ENCODE measurements around the gene SELENOP. TPM values are rescaled to one million over a fixed set of nuclear protein-coding genes. Genes with fewer than 3 reads are reported as not detected.
"Not testable (repeated sequence)": the region's sequence is repeated elsewhere in the genome, so short reads cannot be mapped to it uniquely, and the experiment has no call there.

SELENOP gene
- 0.89 TPM for polyA plus RNA-seq (2013, experiment 1 of 2; ENCODE audit: insufficient read length)
- polyA plus RNA-seq (2013, experiment 2 of 2; ENCODE audit: insufficient read length), result 6.0 TPM

GRCh38 chr5:42811591-42812446 lies at the start of gene SELENOP:
Gene SELENOP (minus strand): TSS chr5:42811892. CDS start chr5:42808353, 3,539 bp downstream.
- DNase-seq, result no peak

DNA sequence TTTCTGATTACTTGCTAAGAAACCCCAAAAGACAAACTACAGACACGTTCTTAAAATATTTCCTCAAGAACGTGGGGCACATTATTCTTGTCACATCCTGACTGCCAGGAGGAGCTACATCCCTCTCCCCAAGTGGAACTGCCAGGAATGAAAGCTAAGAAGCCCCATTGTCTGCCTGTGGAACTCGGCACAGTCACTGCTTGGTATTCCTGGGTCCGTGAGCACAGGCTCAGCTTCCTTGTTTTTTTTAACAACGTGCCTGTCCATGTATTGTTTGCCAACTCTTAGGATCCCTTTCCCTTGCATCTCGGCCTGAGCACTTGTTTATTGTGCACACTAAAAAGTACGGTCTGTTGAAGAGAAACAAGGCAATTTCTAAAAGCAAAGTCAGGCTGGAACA lies 47.0 kb upstream of the SELENOP start:
- no peak for DNase-seq

GRCh38 chr5:42858031-42858643 lies 46.4 kb upstream of the SELENOP start:
- DNase-seq, result no peak

GRCh38 chr5:42855811-42856210 lies 44.1 kb upstream of the SELENOP start:
- no peak for DNase-seq

DNA sequence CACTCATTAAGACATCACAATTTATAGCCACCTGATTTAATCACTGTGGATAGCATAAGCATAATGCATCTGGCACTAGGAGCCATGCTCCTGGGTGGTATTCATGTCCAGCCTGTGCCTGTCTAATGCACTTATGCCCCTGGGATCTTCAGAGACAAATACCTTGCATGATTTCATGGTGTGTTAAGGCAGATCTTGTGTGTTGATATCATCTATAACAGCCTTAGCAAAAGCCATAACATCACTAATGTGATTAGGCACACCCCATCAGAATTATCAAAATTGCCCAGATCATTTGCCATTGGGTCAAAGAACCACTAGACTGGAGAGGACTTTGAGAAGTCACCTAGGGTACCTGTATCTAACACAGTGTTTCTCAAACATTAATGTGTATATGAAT lies 43.7 kb upstream of the SELENOP start:
- DNase-seq, result no peak

DNA sequence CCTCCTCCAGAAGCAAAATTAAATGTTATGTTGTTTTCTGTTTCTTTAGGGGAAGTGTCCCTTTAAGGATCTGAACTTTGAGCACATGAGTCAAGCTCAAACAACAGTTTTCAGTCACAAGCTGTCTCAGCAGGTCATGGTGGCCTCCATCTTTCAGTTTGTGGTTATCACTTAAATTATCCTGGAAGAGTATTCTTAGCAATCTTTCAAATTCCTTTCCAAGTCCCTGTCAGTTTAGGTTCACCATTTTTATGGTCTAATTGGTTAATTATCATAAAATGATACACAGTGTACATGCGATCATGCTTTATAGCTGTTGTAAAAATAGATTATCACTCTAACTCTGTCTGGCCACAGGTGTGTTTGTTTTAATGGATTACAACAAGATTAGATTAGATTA lies 43.1 kb upstream of the SELENOP start:
- no peak for DNase-seq

DNA sequence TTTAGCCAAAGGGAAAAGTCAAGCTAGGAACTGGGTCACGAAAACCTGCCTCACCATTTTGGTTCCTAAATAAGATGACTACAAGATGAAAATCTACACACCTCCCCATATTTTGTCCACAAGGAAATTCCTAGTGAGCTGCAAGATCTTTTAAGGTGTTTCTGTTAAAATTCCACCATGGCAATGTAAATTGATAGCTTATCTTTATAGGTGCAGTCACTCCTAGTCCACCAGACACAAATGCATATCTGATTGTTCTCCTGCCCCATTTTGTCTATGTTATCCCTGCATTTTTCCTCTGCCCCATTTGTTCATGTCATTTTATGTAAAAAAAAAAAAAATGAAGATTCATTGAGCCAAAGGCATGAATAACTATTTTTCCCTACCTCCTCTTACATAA lies 41.1 kb upstream of the SELENOP start:
- no peak for DNase-seq

DNA sequence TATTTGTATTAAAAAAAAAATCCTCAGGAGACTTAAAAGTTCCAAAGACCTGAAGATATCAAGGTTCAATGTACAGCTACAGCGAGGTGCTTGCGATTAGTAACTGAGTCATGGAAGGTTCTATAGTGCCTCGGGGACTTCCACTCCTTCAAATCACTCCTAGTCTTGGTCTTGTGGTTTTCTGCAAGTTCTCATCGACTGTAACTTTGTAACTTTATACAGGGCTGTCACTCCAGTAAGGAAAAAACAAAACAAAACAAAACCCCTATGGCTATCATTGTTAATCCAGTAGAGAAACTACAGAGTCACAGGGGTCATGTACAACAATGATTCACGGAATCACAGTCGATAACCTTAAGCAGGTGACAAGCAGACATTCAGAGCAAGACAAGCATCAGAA lies 39.8 kb upstream of the SELENOP start:
- no peak for DNase-seq

DNA sequence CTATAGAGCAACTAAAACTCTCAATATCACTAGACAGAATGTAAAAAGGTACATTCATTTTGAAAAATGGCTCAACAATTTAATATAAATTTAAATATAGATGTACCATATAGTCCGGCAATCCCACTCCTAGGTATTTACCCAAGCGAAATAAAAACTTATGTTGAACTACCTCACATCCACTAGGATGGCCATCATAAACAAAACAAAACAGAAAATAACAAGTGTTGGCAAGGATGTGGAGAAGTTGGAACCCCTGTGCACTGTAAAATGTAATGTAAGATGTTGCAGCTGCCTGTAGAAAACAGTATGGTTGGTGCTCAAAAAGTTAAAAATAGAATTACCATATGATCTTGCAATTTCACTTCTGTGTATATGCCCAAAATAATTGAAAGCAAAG lies 36.9 kb upstream of the SELENOP start:
- DNase-seq, result no peak

GRCh38 chr5:42844408-42844807 lies 32.7 kb upstream of the SELENOP start:
- not testable (repeated sequence) for DNase-seq

GRCh38 chr5:42843675-42844292 lies 32.1 kb upstream of the SELENOP start:
- DNase-seq, result no peak

DNA sequence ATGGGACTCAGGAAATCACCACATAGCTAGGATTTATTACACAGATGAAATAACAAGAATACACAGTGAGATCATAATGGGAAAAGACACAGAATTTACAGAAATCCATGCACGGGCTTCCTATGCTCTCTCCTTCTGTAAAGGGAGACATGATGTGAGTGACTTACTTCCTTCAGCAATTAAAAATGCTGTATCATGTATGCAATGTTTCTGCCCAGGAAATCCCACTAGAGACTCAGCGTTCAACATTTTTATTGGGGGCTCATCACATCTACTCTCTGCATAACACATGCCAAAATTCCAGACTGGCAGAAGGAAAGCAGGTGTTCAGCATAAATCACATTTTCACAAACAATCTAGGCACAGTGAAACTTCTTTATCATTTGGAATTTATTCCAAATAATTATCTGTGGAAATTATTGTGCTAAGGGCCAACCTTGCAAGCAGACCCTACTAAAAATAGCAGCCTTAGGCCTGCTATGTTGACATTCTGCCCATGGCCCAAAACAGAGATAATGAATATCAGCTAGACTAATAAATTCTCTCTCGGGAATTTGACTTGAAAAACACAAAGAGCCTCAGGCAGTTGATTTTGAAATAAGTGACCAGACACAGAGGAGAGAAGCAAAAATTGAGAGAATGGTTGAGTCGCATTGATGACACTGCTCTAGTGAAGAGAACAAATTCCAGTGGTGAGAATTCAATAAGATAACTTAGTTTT lies 31.4 kb upstream of the SELENOP start:
- DNase-seq, result peak; percentile 19

- DNase-seq, result no peak
These were observed 29.3 kb upstream of the SELENOP start for GRCh38 chr5:42840842-42841567.

DNA sequence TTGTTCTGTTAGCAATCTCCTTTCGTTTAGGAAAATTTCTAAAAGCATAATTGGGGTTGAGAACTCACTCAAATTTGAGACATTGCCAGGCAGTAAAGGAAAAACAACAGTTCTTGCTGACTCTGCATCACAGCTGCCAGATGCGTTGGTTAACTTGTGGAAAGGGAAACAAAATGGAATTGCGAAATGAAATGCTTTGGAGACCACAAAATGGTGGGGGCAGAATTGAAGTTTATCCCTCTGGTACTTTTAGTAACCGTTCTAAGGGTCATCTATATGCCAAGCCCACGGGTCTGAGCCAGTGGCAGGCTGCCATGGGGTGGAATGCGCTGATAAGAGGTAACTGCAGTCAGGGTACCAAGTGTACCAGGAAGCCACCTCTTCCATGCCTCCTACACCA lies 28.6 kb upstream of the SELENOP start:
- DNase-seq, result peak; percentile 86

GRCh38 chr5:42839196-42839595 lies 27.5 kb upstream of the SELENOP start:
- no peak for DNase-seq

DNA sequence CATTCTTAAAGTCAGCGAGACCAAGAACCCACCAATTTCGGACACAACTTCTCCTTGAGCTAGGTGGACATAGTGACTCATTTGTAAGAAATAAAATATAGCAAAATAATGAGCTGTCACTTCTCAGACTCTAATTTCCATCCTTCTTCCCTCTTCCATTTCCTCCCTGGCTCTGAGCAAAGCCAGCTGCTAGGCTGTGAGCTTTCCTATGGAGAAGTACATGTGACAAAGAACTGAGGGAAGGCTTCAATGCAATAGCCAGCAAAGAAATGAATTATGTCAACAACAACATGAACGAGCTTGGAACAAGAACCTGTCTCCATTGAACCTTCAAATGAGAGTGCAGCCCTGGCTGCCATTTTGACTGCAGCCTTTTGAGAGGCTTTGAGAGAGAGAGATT lies 25.9 kb upstream of the SELENOP start:
- DNase-seq, result no peak

- no peak for DNase-seq
These were observed 24.5 kb upstream of the SELENOP start for GRCh38 chr5:42836070-42836769.

- no peak for DNase-seq
These were observed 20.4 kb upstream of the SELENOP start for GRCh38 chr5:42832060-42832459.

- DNase-seq, result no peak
These were observed 19.2 kb upstream of the SELENOP start for GRCh38 chr5:42830924-42831323.

GRCh38 chr5:42828671-42829070 lies 17.0 kb upstream of the SELENOP start:
- peak; percentile 7 for DNase-seq

GRCh38 chr5:42826757-42827515 lies 15.2 kb upstream of the SELENOP start:
- DNase-seq, result no peak
